H1 (cell line): ENCODE data around the gene DEFB113. TPM values are rescaled to one million over a fixed set of nuclear protein-coding genes. Genes with fewer than 3 reads are reported as not detected.

Source experiments
- CTCF ChIA-PET: fragments of 300-600 bp; sonication (Branson Sonifier 250); formaldehyde crosslinking; loops from one replicate; lab custom pipeline; 2021; ENCODE audit not compliant: partially characterized antibody; lab: Charles Lee
- POLR2A ChIA-PET: fragments of 300-600 bp; sonication (Branson Sonifier 250); formaldehyde crosslinking; loops from one replicate; lab custom pipeline; 2021; ENCODE audit warnings: inconsistent platforms; ENCODE audit not compliant: partially characterized antibody; lab: Charles Lee
- DNase-seq, 2 experiments: peaks; one replicate each; pipeline versions ENCODE4 v3.0.0 to v3.0.0-alpha.2; 2010 to 2022; ENCODE audit warnings: low spot score in 2 of 2, low read depth in 1 of 2, mixed read lengths in 1 of 2
- FAIRE-seq: peaks from 2 replicates; lab custom pipeline; 2011; peaks lifted over from hg19 to GRCh38; lab: Jason Lieb, UNC
- H2AFZ ChIP-seq: 2 replicates; pipeline ENCODE4 v1.8.1; 2012; ENCODE audit warnings: low read length, inconsistent platforms
- H2AK5ac ChIP-seq: 2 replicates; pipeline ENCODE4 v1.6.1; 2013; ENCODE audit warnings: low read depth, low read length
- H2BK120ac ChIP-seq: replicated peaks from 2 replicates; pipeline ENCODE3; 2013; ENCODE audit warnings: low read depth, low read length, inconsistent platforms
- H2BK12ac ChIP-seq: 2 replicates; pipeline ENCODE4 v1.6.1; 2013; ENCODE audit warnings: low read depth, low read length
- H2BK15ac ChIP-seq: 2 replicates; pipeline ENCODE4 v1.6.1; 2013; ENCODE audit warnings: low read length
- H2BK20ac ChIP-seq: 2 replicates; pipeline ENCODE4 v1.6.1; 2013; ENCODE audit warnings: low read length
- H2BK5ac ChIP-seq: 2 replicates; pipeline ENCODE4 v1.6.1; 2013; ENCODE audit warnings: low read depth, low read length
- H3K14ac ChIP-seq: 2 replicates; pipeline ENCODE4 v1.6.1; 2013; ENCODE audit warnings: inconsistent platforms; ENCODE audit not compliant: insufficient read length
- H3K18ac ChIP-seq: 2 replicates; pipeline ENCODE4 v1.6.1; 2013; ENCODE audit warnings: low read length; ENCODE audit errors: extremely low read depth
- H3K23ac ChIP-seq: 2 replicates; pipeline ENCODE4 v1.6.1; 2013; ENCODE audit warnings: inconsistent platforms; ENCODE audit not compliant: insufficient read length
- H3K23me2 ChIP-seq: 2 replicates; pipeline ENCODE4 v1.6.1; 2013; ENCODE audit warnings: low read depth, low read length
- H3K27ac ChIP-seq: 2 replicates; pipeline ENCODE4 v1.6.1; 2011; ENCODE audit warnings: low read depth, low read length, inconsistent platforms
- H3K27me3 ChIP-seq, 4 experiments: replicated peaks in 1 of 4; 1 replicate in 1 of 4; 2 replicates in 3 of 4; pipeline versions ENCODE4 v1.6.1 to v1.8.1; 2011 to 2013; ENCODE audit warnings: low read length in 3 of 4, mild to moderate bottlenecking in 3 of 4, inconsistent platforms in 2 of 4, mixed read lengths in 2 of 4, moderate library complexity in 1 of 4; ENCODE audit not compliant: control insufficient read depth in 3 of 4, insufficient read depth in 3 of 4; ENCODE audit errors: extremely low read depth in 1 of 4
- H3K36me3 ChIP-seq, 4 experiments: 2 replicates each; pipeline versions ENCODE4 v1.6.1 to v1.8.1; 2011 to 2013; ENCODE audit warnings: mild to moderate bottlenecking in 4 of 4, low read length in 3 of 4, moderate library complexity in 2 of 4, control low read depth in 1 of 4, inconsistent platforms in 1 of 4; ENCODE audit not compliant: insufficient read depth in 4 of 4, control insufficient read depth in 2 of 4
- H3K4ac ChIP-seq: replicated peaks from 2 replicates; pipeline ENCODE3; 2013; ENCODE audit warnings: low read length, low read depth, mixed read lengths, inconsistent platforms; ENCODE audit not compliant: insufficient read length
- H3K4me1 ChIP-seq, 4 experiments: replicated peaks in 1 of 4; 1 replicate in 1 of 4; 2 replicates in 3 of 4; pipeline versions ENCODE4 v1.6.1 to v1.8.1; 2011 to 2013; ENCODE audit warnings: low read length in 3 of 4, inconsistent platforms in 2 of 4, mixed read lengths in 1 of 4; ENCODE audit not compliant: insufficient read depth in 4 of 4, control insufficient read depth in 3 of 4
- H3K4me2 ChIP-seq, 2 experiments: 2 replicates each; pipeline versions ENCODE4 v1.6.1 to v1.8.1; 2011 to 2013; ENCODE audit warnings: low read depth in 2 of 2, low read length in 2 of 2, control low read depth in 1 of 2, inconsistent platforms in 1 of 2, mild to moderate bottlenecking in 1 of 2; ENCODE audit not compliant: insufficient read depth in 1 of 2
- H3K4me3 ChIP-seq, 4 experiments: fragments of 200-600, 300-600 bp in 1 of 4; sonication (generic), shearing (Covaris generic), sonication (Bioruptor Twin) in 1 of 4; 2 replicates each; pipeline versions ENCODE4 v1.5.1 to v1.8.1; 2011 to 2016; ENCODE audit warnings: low read length in 4 of 4, low read depth in 3 of 4, control low read depth in 2 of 4, inconsistent platforms in 2 of 4, mild to moderate bottlenecking in 2 of 4, mixed read lengths in 1 of 4, moderate library complexity in 1 of 4; ENCODE audit not compliant: insufficient read depth in 2 of 4; ENCODE audit errors: extremely low read depth in 1 of 4
- H3K56ac ChIP-seq: replicated peaks from 2 replicates; pipeline ENCODE3; 2013; ENCODE audit warnings: low read depth, mild to moderate bottlenecking, mixed read lengths, low read length, inconsistent platforms; ENCODE audit not compliant: insufficient read length
- H3K79me1 ChIP-seq: 2 replicates; pipeline ENCODE4 v1.6.1; 2013; ENCODE audit warnings: low read depth, low read length, control low read depth
- H3K79me2 ChIP-seq, 2 experiments: 2 replicates each; pipeline versions ENCODE4 v1.6.1 to v1.8.1; 2012 to 2013; ENCODE audit warnings: low read length in 2 of 2, mild to moderate bottlenecking in 2 of 2, inconsistent platforms in 1 of 2; ENCODE audit not compliant: insufficient read depth in 2 of 2, control insufficient read depth in 1 of 2
- H3K9ac ChIP-seq, 4 experiments: replicated peaks in 1 of 4; 1 replicate in 1 of 4; 2 replicates in 3 of 4; pipeline versions ENCODE4 v1.6.1 to v1.8.1; 2011 to 2013; ENCODE audit warnings: low read depth in 3 of 4, low read length in 3 of 4, control low read depth in 2 of 4, mild to moderate bottlenecking in 2 of 4, moderate library complexity in 2 of 4, inconsistent platforms in 1 of 4; ENCODE audit errors: extremely low read depth in 1 of 4
- H3K9me3 ChIP-seq, 2 experiments: 2 replicates each; pipeline versions ENCODE4 v1.6.1 to v1.8.1; 2012 to 2013; ENCODE audit warnings: mild to moderate bottlenecking in 2 of 2, moderate library complexity in 2 of 2, control low read depth in 1 of 2, inconsistent platforms in 1 of 2, low read depth in 1 of 2, low read length in 1 of 2, mixed read lengths in 1 of 2; ENCODE audit not compliant: insufficient read depth in 2 of 2
- H4K20me1 ChIP-seq, 2 experiments: replicated peaks in 1 of 2; 2 replicates each; pipeline versions ENCODE3 to v1.8.1; 2011 to 2013; ENCODE audit warnings: inconsistent platforms in 2 of 2, low read length in 2 of 2, mild to moderate bottlenecking in 1 of 2; ENCODE audit not compliant: insufficient read depth in 2 of 2, control insufficient read depth in 1 of 2
- H4K5ac ChIP-seq: 2 replicates; pipeline ENCODE4 v1.6.1; 2013; ENCODE audit warnings: low read length, low read depth, mixed read lengths, inconsistent platforms; ENCODE audit not compliant: insufficient read length
- H4K8ac ChIP-seq: 2 replicates; pipeline ENCODE4 v1.8.0; 2013; ENCODE audit warnings: mild to moderate bottlenecking, moderate library complexity, low read length, inconsistent platforms; ENCODE audit not compliant: insufficient read depth; ENCODE audit errors: extremely low read depth
- H4K91ac ChIP-seq: replicated peaks from 2 replicates; pipeline ENCODE3; 2013; ENCODE audit warnings: low read length, mixed read lengths, inconsistent platforms; ENCODE audit not compliant: insufficient read length
- CBX5 ChIP-seq: fragments of 300-800, 300-1000 bp; sonication (generic); IDR thresholded peaks from 2 replicates; pipeline ENCODE4 v1.7.1; 2016; ENCODE audit warnings: antibody characterized with exemption, low read length, low read depth
- CBX8 ChIP-seq: fragments of 300-800, 300-1000 bp; sonication (generic); IDR thresholded peaks from 2 replicates; pipeline ENCODE4 v1.7.1; 2016; ENCODE audit warnings: low read depth, low read length, borderline replicate concordance
- CTCF ChIP-seq, 3 experiments: IDR thresholded peaks; 1 replicate in 2 of 3; 2 replicates in 1 of 3; pipeline versions ENCODE4 v1.5.1 to v1.6.1; 2011; ENCODE audit warnings: low read length in 3 of 3, mild to moderate bottlenecking in 3 of 3, inconsistent platforms in 2 of 3, low read depth in 1 of 3, moderate library complexity in 1 of 3; ENCODE audit not compliant: insufficient read depth in 1 of 3; ENCODE audit errors: control extremely low read depth in 1 of 3
- E2F6 ChIP-seq: IDR thresholded peaks from 2 replicates; pipeline ENCODE4 v1.6.1; 2012; ENCODE audit warnings: inconsistent platforms
- FOSL1 ChIP-seq: IDR thresholded peaks from 2 replicates; pipeline ENCODE4 v1.6.1; 2011; ENCODE audit warnings: mild to moderate bottlenecking, low read depth, low read length, moderate library complexity; ENCODE audit not compliant: insufficient read depth
- HDAC6 ChIP-seq: IDR thresholded peaks from one replicate; pipeline ENCODE4 v1.7.1; 2012; ENCODE audit warnings: low read depth, mild to moderate bottlenecking, inconsistent platforms, low read length, moderate library complexity
- JUN ChIP-seq: IDR thresholded peaks from 2 replicates; pipeline ENCODE4 v1.6.1; 2011; ENCODE audit warnings: low read depth, mild to moderate bottlenecking, improper control_type of control experiment, low read length
- RBBP5 ChIP-seq: IDR thresholded peaks from 2 replicates; pipeline ENCODE4 v1.7.1; 2012; ENCODE audit warnings: low read depth, mild to moderate bottlenecking, inconsistent platforms, low read length, moderate library complexity, borderline replicate concordance
- SP4 ChIP-seq: IDR thresholded peaks from 2 replicates; pipeline ENCODE4 v1.6.1; 2012; ENCODE audit warnings: low read length, inconsistent platforms
- YY1 ChIP-seq: IDR thresholded peaks from 2 replicates; pipeline ENCODE4 v1.6.1; 2011; ENCODE audit warnings: low read depth, mild to moderate bottlenecking, low read length
- ZNF274 ChIP-seq: IDR thresholded peaks from 2 replicates; pipeline ENCODE4 v1.7.0; 2012; ENCODE audit warnings: low read length, borderline replicate concordance; ENCODE audit errors: extremely low read depth
- whole genome bisulfite sequencing, 2 experiments: shearing (Covaris generic) in 1 of 2; methylation state at CpG; one replicate each; pipeline versions ENCODE4 v1.1.6 to v1.1.7; 2013 to 2015; ENCODE audit warnings: low lambda C conversion rate in 2 of 2, mixed read lengths in 2 of 2, inconsistent platforms in 1 of 2, low coverage in 1 of 2, missing lambda C conversion rate in 1 of 2; ENCODE audit not compliant: insufficient replicate concordance in 2 of 2, insufficient coverage in 1 of 2, insufficient read length in 1 of 2; ENCODE audit errors: extremely low coverage in 1 of 2, missing lambda C conversion rate in 1 of 2; 5-methylcytosine and 5-hydroxymethylcytosine counted together
- polyA plus RNA-seq, 7 experiments: library from polyadenylated mRNA; depleted of rRNA in 3 of 7; stranded (reverse) in 5 of 7; unstranded in 2 of 7; fragments of >200 nt in 5 of 7; fragments of 200-250 nt in 2 of 7; gene quantifications; 1 replicate in 5 of 7; 2 replicates in 1 of 7; 4 replicates in 1 of 7; pipeline versions ENCODE4 v1.2.1 to v1.2.3, GENCODE V29; 2011 to 2013; ENCODE audit warnings: missing spikeins in 2 of 7, mixed read lengths in 2 of 7
- total RNA-seq: library from RNA; stranded (reverse); fragmentation: NEBNext Ultra II Directional; extraction: Animal tissue kit (Norgen Biotek cat#: 25700); gene quantifications from 2 replicates; pipeline ENCODE4 v1.2.1, GENCODE V29; 2021

The DEFB113 gene
- total and polyA plus RNA-seq, 2 of the 8 experiments (the other 6 are each of a cell fraction or from before 2014, with no cell fraction given), result not detected

- Histone ChIP-seq H3K9ac (no peak overlapping the region), H3K14ac (no peak overlapping the region), H3K4me2 (no peak overlapping the region; a peak in 1 of 4 replicates), H2AK5ac (no peak overlapping the region), H2BK20ac (no peak overlapping the region), H2BK120ac (no peak overlapping the region), H3K4me1 (no peaks in the 10 kb centered on the region), H4K91ac (no peak overlapping the region), H3K18ac (no peak overlapping the region), H3K79me2 (no peaks in the 10 kb centered on the region), H2AFZ (no peak overlapping the region), H3K27ac (no peak overlapping the region), H2BK5ac (no peak overlapping the region), H3K9me3 (no peaks in the 10 kb centered on the region), H4K20me1 (no peaks in the 10 kb centered on the region), H3K23me2 (no peaks in the 10 kb centered on the region), H3K56ac (no peak overlapping the region), H3K23ac (no peak overlapping the region), H3K27me3 (no peaks in the 10 kb centered on the region), H4K8ac (no peak overlapping the region), H3K36me3 (no peaks in the 10 kb centered on the region), H2BK12ac (no peak overlapping the region), H3K79me1 (no peaks in the 10 kb centered on the region), H2BK15ac (no peak overlapping the region), H3K4me3 (no peak overlapping the region), H3K4ac (no peak overlapping the region), H4K5ac (no peak overlapping the region)
- ChIA-PET POLR2A (no interaction called here), CTCF (interaction anchor here (0.6 kb wide), 1 partner anchor 501 kb away, joined by 3 read pairs; no protein-coding TSS in a partner anchor)
- TF ChIP-seq CTCF (IDR thresholded peaks at IDR 0.05; ENCODE audit: control extremely low read depth in 1 of 3, insufficient read depth in 1 of 3, low read depth in 1 of 3, low read length in 3 of 3) (no peak), JUN (no peak), SP4 (no peak), ZNF274 (no peak), RBBP5 (no peak), HDAC6 (no peak), YY1 (no peak), E2F6 (no peak), FOSL1 (no peak), CBX5 (no peak), CBX8 (no peak)
- DNase-seq (no peak), FAIRE-seq (no peak)
- WGBS, 2 experiments, result 95% methylated on average over 2 of the region's 2 CpGs; no CpG with 5 or more reads in 1 of the 2 experiments
Measured at GRCh38 chr6:49950415-49950751, 19.0 kb downstream of the DEFB113 start.
